B cell (primary cell): ENCODE results near the gene TP53BP2. TPM values are rescaled to one million over a fixed set of nuclear protein-coding genes. Genes with fewer than 3 reads are reported as not detected.
"Not testable (repeated sequence)": the region's sequence is repeated elsewhere in the genome, so short reads cannot be mapped to it uniquely, and the experiment has no call there.

Experiments
- ATAC-seq: fragments of 200-7000 bp; cut with Tn5 transposase; one replicate; pipeline ENCODE4 v1.10.0; 2021; ENCODE audit warnings: low read depth, mild to moderate bottlenecking, moderate number of reproducible peaks, moderate library complexity
- CTCF ChIA-PET: fragments of 350-600 bp; sonication (Branson Sonifier 250); formaldehyde crosslinking; loops from one replicate; lab custom pipeline; 2021; ENCODE audit warnings: antibody characterized with exemption, inconsistent platforms; lab: Charles Lee
- POLR2A ChIA-PET: fragments of 350-600 bp; sonication (Branson Sonifier 250); formaldehyde crosslinking; loops from one replicate; lab custom pipeline; 2021; ENCODE audit warnings: antibody characterized with exemption; lab: Charles Lee
- DNase-seq: peaks from one replicate; pipeline ENCODE4 v3.0.0; 2013
- H2AFZ ChIP-seq: 2 replicates; pipeline ENCODE4 v1.6.1; 2012; ENCODE audit warnings: mild to moderate bottlenecking, low read depth, low read length; ENCODE audit not compliant: insufficient read depth, poor library complexity, severe bottlenecking
- H3K27ac ChIP-seq, 2 donors: 1 replicate in 1 of 2; 2 replicates in 1 of 2; pipeline ENCODE4 v1.5.1; 2012 to 2013; ENCODE audit warnings: low read length in 2 of 2, mild to moderate bottlenecking in 2 of 2, moderate library complexity in 1 of 2
- H3K27me3 ChIP-seq, 4 experiments: fragments of 200-600 bp in 1 of 4; sonication (generic) in 1 of 4; replicated peaks in 1 of 4; 1 replicate in 2 of 4; 2 replicates in 2 of 4; pipeline versions ENCODE4 v1.6.1 to v1.7.0; 2013 to 2016; ENCODE audit warnings: low read length in 3 of 4, mild to moderate bottlenecking in 2 of 4, mixed read lengths in 1 of 4, moderate library complexity in 1 of 4; ENCODE audit not compliant: insufficient read depth in 4 of 4, control insufficient read depth in 3 of 4; ENCODE audit errors: control extremely low read depth in 1 of 4
- H3K36me3 ChIP-seq, 2 experiments: replicated peaks in 1 of 2; 1 replicate in 1 of 2; 2 replicates in 1 of 2; pipeline versions ENCODE4 v1.6.1 to v1.7.1; 2013; ENCODE audit warnings: low read length in 1 of 2; ENCODE audit not compliant: insufficient read depth in 2 of 2, control insufficient read depth in 1 of 2; ENCODE audit errors: control extremely low read depth in 1 of 2, extremely low read depth in 1 of 2
- H3K4me1 ChIP-seq, 2 donors: fragments of 200-600 bp in 1 of 2; sonication (generic) in 1 of 2; 1 replicate in 1 of 2; 2 replicates in 1 of 2; pipeline versions ENCODE4 v1.5.1 to v1.6.1; 2013 to 2017; ENCODE audit warnings: low read length in 2 of 2; ENCODE audit not compliant: control insufficient read depth in 2 of 2, insufficient read depth in 2 of 2
- H3K4me2 ChIP-seq: replicated peaks from 2 replicates; pipeline ENCODE3; 2012; ENCODE audit warnings: mild to moderate bottlenecking, low read depth, low read length; ENCODE audit not compliant: poor library complexity, severe bottlenecking
- H3K4me3 ChIP-seq, 5 experiments: fragments of 200-600 bp in 1 of 5; sonication (generic) in 1 of 5; 1 replicate in 3 of 5; 2 replicates in 2 of 5; pipeline versions ENCODE4 v1.5.1 to v1.7.0; 2011 to 2016; ENCODE audit warnings: low read length in 4 of 5, mild to moderate bottlenecking in 4 of 5, low read depth in 2 of 5, control low read depth in 1 of 5, moderate library complexity in 1 of 5; ENCODE audit not compliant: insufficient read depth in 1 of 5; ENCODE audit errors: control extremely low read depth in 1 of 5, extremely low read depth in 1 of 5
- H3K79me2 ChIP-seq: fragments of 200-600 bp; sonication (generic); one replicate; pipeline ENCODE4 v1.6.0; 2016; ENCODE audit warnings: low read length; ENCODE audit not compliant: control insufficient read depth, insufficient read depth
- H3K9ac ChIP-seq: fragments of 200-600 bp; sonication (generic); 2 replicates; pipeline ENCODE4 v1.6.1; 2017; ENCODE audit warnings: mild to moderate bottlenecking, low read length, moderate library complexity
- H3K9me3 ChIP-seq, 3 donors: one replicate each; pipeline versions ENCODE4 v1.6.1 to v1.7.1; 2013; ENCODE audit warnings: low read length in 2 of 3; ENCODE audit not compliant: control insufficient read depth in 2 of 3, insufficient read depth in 1 of 3; ENCODE audit errors: control extremely low read depth in 1 of 3
- H4K20me1 ChIP-seq: 2 replicates; pipeline ENCODE4 v1.6.0; 2012; ENCODE audit warnings: mild to moderate bottlenecking, low read length; ENCODE audit not compliant: insufficient read depth, control insufficient read depth, poor library complexity, severe bottlenecking
- H3K27ac Mint-ChIP-seq: one replicate; pipeline ENCODE4 v1.8.0; 2021; ENCODE audit warnings: mixed read lengths
- H3K27me3 Mint-ChIP-seq: one replicate; pipeline ENCODE4 v1.8.0; 2021; ENCODE audit warnings: mixed read lengths
- H3K4me1 Mint-ChIP-seq: one replicate; pipeline ENCODE4 v1.8.0; 2021; ENCODE audit warnings: mixed read lengths
- H3K4me3 Mint-ChIP-seq: one replicate; pipeline ENCODE4 v1.8.0; 2021; ENCODE audit warnings: mixed read lengths
- H3K9me3 Mint-ChIP-seq: one replicate; pipeline ENCODE4 v1.8.0; 2022; ENCODE audit warnings: mixed read lengths; ENCODE audit not compliant: insufficient read depth
- EZH2 ChIP-seq: IDR thresholded peaks from 2 replicates; pipeline ENCODE4 v1.6.1; 2012; ENCODE audit warnings: borderline replicate concordance, low read depth, mild to moderate bottlenecking, moderate library complexity, low read length; ENCODE audit not compliant: insufficient read depth, poor library complexity, severe bottlenecking
- WGBS: methylation state at CpG from one replicate; pipeline ENCODE4 v1.1.5; 2013; ENCODE audit warnings: missing lambda C conversion rate; ENCODE audit not compliant: insufficient coverage; 5-methylcytosine and 5-hydroxymethylcytosine counted together
- intact Hi-C: fragments of 100-400 bp; cut with micrococcal nuclease; formaldehyde crosslinking; loops from one replicate; pipeline ENCODE4 v1.10.0; 2022
- polyA minus RNA-seq: library from RNA; depleted of rRNA, polyadenylated mRNA; stranded (reverse); fragments of >200 nt; gene quantifications from 2 replicates; pipeline ENCODE4 v1.2.3, GENCODE V29; 2012
- polyA plus RNA-seq: library from polyadenylated mRNA; depleted of rRNA; stranded (reverse); fragments of >200 nt; gene quantifications from 2 replicates; pipeline ENCODE4 v1.2.3, GENCODE V29; 2012
- total RNA-seq, 2 donors: library from RNA; stranded (reverse); fragments of 120-200 nt in 1 of 2; gene quantifications; 1 replicate in 1 of 2; 2 replicates in 1 of 2; pipeline versions ENCODE4 v1.2.3 to v1.2.4, GENCODE V29; 2013 to 2022
- TF ChIP-seq, protein P1 (sequence below): fragments of 200-600 bp; IDR thresholded peaks from one replicate; pipeline ENCODE4 v1.8.0; 2022; ENCODE audit warnings: antibody characterized with exemption, mild to moderate bottlenecking

The TP53BP2 gene, protein sequence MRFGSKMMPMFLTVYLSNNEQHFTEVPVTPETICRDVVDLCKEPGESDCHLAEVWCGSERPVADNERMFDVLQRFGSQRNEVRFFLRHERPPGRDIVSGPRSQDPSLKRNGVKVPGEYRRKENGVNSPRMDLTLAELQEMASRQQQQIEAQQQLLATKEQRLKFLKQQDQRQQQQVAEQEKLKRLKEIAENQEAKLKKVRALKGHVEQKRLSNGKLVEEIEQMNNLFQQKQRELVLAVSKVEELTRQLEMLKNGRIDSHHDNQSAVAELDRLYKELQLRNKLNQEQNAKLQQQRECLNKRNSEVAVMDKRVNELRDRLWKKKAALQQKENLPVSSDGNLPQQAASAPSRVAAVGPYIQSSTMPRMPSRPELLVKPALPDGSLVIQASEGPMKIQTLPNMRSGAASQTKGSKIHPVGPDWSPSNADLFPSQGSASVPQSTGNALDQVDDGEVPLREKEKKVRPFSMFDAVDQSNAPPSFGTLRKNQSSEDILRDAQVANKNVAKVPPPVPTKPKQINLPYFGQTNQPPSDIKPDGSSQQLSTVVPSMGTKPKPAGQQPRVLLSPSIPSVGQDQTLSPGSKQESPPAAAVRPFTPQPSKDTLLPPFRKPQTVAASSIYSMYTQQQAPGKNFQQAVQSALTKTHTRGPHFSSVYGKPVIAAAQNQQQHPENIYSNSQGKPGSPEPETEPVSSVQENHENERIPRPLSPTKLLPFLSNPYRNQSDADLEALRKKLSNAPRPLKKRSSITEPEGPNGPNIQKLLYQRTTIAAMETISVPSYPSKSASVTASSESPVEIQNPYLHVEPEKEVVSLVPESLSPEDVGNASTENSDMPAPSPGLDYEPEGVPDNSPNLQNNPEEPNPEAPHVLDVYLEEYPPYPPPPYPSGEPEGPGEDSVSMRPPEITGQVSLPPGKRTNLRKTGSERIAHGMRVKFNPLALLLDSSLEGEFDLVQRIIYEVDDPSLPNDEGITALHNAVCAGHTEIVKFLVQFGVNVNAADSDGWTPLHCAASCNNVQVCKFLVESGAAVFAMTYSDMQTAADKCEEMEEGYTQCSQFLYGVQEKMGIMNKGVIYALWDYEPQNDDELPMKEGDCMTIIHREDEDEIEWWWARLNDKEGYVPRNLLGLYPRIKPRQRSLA
- 40.0 and 49.2 TPM in 2 replicates for total RNA-seq
- total RNA-seq (2013): 21.1 TPM
- polyA plus RNA-seq: 10.8 and 18.2 TPM in 2 replicates
- polyA minus RNA-seq: 86.3 and 116 TPM in 2 replicates

DNA sequence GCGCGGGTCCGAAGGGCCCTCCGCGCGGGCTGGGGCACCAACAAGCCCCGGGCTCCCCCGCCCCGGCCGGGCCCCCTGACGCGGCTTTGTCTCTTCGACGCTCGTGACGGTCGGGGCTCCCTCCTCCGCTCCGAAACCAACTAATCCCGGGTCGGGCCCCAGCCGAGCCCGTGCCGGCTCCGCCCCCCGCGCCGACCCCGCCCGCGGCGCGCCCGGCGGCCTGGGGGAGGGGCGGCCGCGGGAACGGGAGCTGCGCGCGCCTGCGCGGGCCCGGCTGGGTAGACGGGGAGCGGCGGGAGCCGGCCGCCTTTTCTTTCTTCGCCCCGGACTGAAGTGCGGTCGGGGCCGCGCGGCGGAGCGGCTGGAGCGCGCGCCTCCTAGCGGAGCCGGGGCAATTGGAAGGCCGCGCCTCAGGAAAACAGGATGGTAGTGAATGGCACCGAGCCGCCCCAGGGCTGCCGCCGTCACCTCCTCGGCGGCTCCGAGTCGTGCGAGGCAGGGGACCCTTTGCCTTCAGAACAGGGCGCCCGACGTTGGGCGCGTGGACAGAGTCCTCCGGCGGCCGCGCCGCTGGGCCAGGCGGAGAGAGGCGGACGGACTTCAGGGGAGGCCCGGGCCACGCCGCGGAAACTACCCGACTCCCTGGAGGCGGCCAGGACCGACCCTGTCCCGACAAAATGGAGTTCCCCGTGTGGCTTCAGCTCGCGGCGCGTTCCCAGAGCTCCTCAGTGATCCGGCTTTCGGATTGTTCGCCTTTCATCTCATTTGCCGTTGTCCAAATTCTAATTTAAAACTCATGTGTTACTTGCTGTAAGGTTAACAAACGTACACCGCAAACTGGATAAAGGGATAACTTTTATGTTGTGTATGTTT is at the start of gene TP53BP2:
Gene TP53BP2, minus strand, starts transcription at position 138 of the 873 bp plus-strand sequence. CDS start 267 bp downstream, outside the sequence.
- H3K4me1 Mint-ChIP-seq: peaks cover 33% of the 10 kb centered on the region
- peak within 1 kb of the TSS; percentile 92 to 93 for H3K27ac ChIP-seq
- no peaks in the 10 kb centered on the region for H3K27me3 ChIP-seq
- H3K27ac Mint-ChIP-seq: peak within 1 kb of the TSS; percentile 97
- H3K27me3 Mint-ChIP-seq: no peaks in the 10 kb centered on the region
- H3K4me3 Mint-ChIP-seq: peak within 1 kb of the TSS; percentile 92
- TF ChIP-seq EZH2: no peak
- TF ChIP-seq, protein P1, sequence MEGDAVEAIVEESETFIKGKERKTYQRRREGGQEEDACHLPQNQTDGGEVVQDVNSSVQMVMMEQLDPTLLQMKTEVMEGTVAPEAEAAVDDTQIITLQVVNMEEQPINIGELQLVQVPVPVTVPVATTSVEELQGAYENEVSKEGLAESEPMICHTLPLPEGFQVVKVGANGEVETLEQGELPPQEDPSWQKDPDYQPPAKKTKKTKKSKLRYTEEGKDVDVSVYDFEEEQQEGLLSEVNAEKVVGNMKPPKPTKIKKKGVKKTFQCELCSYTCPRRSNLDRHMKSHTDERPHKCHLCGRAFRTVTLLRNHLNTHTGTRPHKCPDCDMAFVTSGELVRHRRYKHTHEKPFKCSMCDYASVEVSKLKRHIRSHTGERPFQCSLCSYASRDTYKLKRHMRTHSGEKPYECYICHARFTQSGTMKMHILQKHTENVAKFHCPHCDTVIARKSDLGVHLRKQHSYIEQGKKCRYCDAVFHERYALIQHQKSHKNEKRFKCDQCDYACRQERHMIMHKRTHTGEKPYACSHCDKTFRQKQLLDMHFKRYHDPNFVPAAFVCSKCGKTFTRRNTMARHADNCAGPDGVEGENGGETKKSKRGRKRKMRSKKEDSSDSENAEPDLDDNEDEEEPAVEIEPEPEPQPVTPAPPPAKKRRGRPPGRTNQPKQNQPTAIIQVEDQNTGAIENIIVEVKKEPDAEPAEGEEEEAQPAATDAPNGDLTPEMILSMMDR: peak; percentile 36
- H4K20me1 ChIP-seq: peaks cover 32% of the 10 kb centered on the region
- H3K4me2 ChIP-seq: peak within 1 kb of the TSS; percentile 87
- H3K9ac ChIP-seq: peak within 1 kb of the TSS; percentile 94
- ChIA-PET POLR2A (interaction anchor here (1.1 kb wide), 1 partner anchor 12 kb away, joined by 3 read pairs; no protein-coding TSS in a partner anchor), CTCF (interaction anchor here (0.5 to 2.0 kb wide), 6 partner anchors 10 to 147 kb away, joined by 3 to 8 read pairs (median 4); no protein-coding TSS in a partner anchor)
- under 1% methylated on average over 102 of the region's 107 CpGs for WGBS
- peaks cover 66% of the 10 kb centered on the region for H3K79me2 ChIP-seq
- no peaks in the 10 kb centered on the region for H3K9me3 Mint-ChIP-seq
- peak; percentile 85 for ATAC-seq
- peaks cover 19 to 22% of the 10 kb centered on the region in 2 donors for H3K4me1 ChIP-seq
- DNase-seq: peak; percentile 93
- H3K4me3 ChIP-seq: peak within 1 kb of the TSS; percentile 83 to 91 (median 84)
- intact Hi-C loops: loop anchor here (1.0 to 10.0 kb wide), 7 partner anchors 34 to 704 kb away; partner anchors contain the start of genes DEGS1, FBXO28, NVL and TLR5
- no peaks in the 10 kb centered on the region for H3K36me3 ChIP-seq
- H2AFZ ChIP-seq: peak within 1 kb of the TSS; percentile 92
- H3K9me3 ChIP-seq: no peaks in the 10 kb centered on the region

DNA sequence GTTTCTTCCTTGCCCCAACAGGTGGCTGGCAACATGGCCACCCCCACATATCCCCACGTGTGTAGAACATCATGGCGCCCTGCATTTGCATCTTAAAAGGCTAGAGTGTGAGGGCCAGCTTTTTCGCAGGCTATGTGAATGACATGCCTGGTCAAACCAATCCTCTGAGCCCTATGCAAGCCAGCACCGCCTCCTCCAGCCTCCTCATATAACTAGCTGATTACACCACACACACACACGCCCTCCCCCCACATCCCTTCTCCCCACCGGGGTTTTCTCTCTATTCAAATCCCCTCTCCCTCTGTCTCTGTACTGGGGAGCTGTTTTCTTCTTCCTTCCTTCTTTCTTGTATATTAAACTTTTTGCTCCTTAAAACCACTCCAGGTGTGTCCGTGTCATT is 44.7 kb upstream of the TP53BP2 start:
- H3K27me3 Mint-ChIP-seq, H3K4me3 Mint-ChIP-seq, H4K20me1 ChIP-seq, H3K4me1 ChIP-seq, H3K27ac Mint-ChIP-seq, H3K36me3 ChIP-seq, H3K9me3 ChIP-seq, H3K27ac ChIP-seq, CTCF ChIA-PET, H3K27me3 ChIP-seq, DNase-seq, POLR2A ChIA-PET, H2AFZ ChIP-seq, H3K4me1 Mint-ChIP-seq, H3K4me3 ChIP-seq, intact Hi-C loops, H3K4me2 ChIP-seq, H3K79me2 ChIP-seq, H3K9ac ChIP-seq, H3K9me3 Mint-ChIP-seq, ATAC-seq: not testable (repeated sequence)
- no CpG with 5 or more reads among the region's 7 CpGs for WGBS
